ENCODE results near the gene AREL1.

AREL1 gene

DNA sequence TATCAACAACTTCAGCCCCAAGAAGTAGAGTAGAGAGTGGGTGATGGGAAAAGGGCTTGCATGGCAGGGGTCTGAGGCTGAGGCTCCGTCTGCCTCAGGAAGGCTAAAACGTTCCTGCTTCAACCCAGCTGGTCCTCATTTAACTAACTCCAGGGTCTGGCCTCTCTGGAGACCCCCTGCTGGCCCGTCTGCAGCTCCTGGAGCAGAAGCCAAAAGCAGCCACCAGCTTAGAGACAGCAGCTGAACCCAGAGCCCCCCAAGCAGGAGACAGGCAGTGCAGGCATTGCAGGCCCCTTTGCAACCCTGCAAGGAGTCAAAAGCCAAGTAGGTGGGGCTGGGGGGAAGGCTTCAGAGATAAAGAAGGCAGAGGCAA is 75.7 kb downstream of the AREL1 start:
- TF ChIP-seq, protein P1, sequence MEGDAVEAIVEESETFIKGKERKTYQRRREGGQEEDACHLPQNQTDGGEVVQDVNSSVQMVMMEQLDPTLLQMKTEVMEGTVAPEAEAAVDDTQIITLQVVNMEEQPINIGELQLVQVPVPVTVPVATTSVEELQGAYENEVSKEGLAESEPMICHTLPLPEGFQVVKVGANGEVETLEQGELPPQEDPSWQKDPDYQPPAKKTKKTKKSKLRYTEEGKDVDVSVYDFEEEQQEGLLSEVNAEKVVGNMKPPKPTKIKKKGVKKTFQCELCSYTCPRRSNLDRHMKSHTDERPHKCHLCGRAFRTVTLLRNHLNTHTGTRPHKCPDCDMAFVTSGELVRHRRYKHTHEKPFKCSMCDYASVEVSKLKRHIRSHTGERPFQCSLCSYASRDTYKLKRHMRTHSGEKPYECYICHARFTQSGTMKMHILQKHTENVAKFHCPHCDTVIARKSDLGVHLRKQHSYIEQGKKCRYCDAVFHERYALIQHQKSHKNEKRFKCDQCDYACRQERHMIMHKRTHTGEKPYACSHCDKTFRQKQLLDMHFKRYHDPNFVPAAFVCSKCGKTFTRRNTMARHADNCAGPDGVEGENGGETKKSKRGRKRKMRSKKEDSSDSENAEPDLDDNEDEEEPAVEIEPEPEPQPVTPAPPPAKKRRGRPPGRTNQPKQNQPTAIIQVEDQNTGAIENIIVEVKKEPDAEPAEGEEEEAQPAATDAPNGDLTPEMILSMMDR (conservative IDR thresholded peaks at IDR 0.05; ENCODE audit: control insufficient read depth, insufficient read depth, low read depth, low read length): no peak
- no peak overlapping the region for H3K4me3 ChIP-seq (ENCODE audit: control insufficient read depth, low read depth, low read length)
- DNase-seq (ENCODE audit: low read depth): no peak

DNA sequence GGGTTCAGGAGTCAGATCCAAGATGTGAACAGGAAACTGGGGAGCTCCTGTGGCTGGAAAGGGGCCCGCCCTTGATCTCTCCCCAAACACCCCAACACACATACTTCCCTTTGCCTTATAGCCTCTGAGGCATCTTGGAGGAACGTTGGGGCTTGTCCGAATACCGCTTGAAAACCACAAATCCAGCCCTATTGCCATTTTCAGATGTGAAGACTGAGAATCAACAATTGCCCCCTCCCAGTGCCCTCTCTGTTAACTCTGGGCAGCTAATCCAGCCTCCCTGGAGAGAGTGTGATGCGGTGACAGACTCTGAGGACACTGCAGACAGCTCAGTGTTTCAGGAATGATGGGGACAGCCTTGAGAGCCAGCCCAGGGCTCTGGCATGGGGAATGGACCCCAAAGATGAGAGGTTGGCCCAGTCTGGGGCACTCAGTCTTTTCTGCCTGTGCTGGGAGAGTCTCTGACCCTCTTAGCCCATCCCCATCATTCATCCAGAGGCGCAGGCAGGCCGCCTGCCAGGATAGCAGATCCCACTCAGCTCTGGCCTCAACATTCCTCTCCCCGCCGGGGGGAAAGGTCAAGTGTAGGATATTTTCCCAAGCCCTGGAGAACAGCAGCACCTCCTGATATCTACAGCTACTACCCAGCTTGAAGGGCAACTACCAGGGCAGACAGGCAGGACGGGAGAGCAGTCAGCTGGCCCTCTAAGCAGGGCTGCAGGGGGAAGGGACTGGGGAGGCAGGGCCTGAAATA is 76.3 kb downstream of the AREL1 start:
- TF ChIP-seq, protein P1 (conservative IDR thresholded peaks at IDR 0.05; ENCODE audit: control insufficient read depth, insufficient read depth, low read depth, low read length): no peak
- H3K4me3 ChIP-seq (ENCODE audit: control insufficient read depth, low read depth, low read length): no peak overlapping the region
- DNase-seq (ENCODE audit: low read depth): no peak

DNA sequence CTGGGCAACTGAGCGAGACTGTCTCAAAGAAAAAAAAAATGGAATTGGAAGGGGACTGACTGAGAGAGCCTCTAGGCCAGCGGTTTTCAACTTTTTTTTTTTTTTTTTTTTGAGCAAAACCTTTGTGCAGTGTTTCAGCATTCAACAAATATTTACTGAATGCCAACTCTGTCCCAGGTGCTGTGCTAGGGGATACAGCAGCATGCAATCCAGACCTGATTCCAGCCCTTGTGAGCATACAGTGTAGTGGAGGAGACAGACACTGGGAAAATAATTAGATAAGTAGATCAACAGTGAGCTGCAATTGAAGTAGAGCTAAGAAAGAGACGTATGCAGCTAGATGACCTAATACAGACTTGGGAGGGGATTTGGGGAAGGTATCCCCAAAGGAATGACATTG is 77.0 kb downstream of the AREL1 start:
- TF ChIP-seq, protein P1 (conservative IDR thresholded peaks at IDR 0.05; ENCODE audit: control insufficient read depth, insufficient read depth, low read depth, low read length): no peak
- H3K4me3 ChIP-seq (ENCODE audit: control insufficient read depth, low read depth, low read length): no peak overlapping the region
- no peak for DNase-seq (ENCODE audit: low read depth)

DNA sequence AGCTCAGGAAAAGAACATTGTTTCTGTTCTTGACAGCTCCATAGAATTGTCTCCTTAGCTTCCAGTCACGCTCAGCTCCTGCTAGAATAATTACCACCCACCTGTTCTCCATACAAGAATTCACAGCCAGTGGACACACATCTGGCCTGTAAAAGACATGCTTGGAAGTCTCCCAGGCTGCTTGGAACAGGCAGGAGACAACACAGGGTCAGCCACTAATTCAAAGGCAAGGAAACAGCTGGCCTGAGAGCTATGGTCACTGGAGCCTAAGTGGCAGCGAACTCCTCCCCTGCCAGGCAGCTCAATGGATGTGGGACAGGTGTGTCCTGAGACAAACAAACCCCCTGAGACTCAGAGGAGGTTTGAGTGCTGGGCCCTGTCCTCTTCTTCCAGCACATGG is 77.9 kb downstream of the AREL1 start:
- TF ChIP-seq, protein P1 (conservative IDR thresholded peaks at IDR 0.05; ENCODE audit: control insufficient read depth, insufficient read depth, low read depth, low read length): no peak
- DNase-seq (ENCODE audit: low read depth): no peak
- no peak overlapping the region for H3K4me3 ChIP-seq (ENCODE audit: control insufficient read depth, low read depth, low read length)

DNA sequence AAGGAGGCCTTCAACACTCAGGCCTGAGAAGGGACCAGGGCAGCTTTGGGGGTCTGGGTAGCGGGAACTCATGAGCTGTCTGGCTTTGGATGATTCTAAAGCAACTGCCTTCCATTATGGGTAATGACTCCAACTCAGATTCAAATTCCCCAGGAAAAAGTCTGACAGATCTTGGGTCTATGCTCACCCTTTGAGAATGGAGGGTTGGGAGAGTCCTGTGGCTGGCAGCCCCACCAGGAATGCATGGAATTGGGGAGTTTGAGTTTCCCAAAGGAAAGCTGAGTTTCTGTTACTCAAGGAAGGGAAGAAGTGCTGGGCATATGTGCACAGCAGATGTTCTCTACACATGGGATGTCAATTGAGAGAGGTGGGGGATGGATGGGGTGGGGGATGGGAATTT is 78.4 kb downstream of the AREL1 start:
- DNase-seq (ENCODE audit: low read depth): no peak
- no peak overlapping the region for H3K4me3 ChIP-seq (ENCODE audit: control insufficient read depth, low read depth, low read length)
- TF ChIP-seq, protein P1 (conservative IDR thresholded peaks at IDR 0.05; ENCODE audit: control insufficient read depth, insufficient read depth, low read depth, low read length): no peak

DNA sequence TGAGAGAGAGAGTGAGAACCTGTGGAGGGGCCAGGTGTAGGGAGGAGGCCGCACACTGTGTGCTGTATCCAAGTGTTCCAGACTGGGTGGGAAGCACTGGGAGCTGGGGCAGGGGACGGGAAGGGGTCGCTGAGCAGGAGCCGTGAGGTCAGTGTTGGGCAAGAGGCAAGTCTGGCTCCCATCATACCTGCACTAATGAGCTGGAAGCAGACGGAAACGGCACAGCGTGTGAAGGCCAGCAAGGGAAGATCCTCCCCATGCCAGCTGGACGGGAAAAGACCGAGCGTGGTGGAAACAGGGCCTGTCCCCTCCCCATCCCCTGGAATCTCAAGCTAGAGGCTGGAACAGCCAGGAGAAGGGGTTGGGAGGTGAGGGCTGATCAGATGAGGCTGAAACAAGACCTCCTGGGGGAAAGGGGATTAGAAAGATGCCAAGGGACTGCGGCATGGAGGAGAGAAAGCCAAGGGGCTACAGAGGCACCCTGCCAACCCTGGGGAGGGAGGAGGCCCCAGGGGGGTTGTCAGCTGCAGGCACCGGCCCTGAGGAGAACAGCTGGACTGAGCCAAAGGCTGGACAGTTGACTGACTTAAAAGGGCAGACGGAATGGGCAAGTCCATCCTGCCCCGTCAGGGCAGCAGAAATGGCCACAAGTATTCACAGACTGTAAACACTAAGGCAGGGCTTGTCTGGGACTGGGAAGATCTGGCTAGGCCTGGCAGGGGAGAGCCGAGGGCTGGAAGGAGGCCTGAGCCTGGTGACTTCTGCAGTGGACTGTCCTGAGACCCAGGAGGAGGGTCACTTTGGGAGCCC is 81.8 kb downstream of the AREL1 start:
- no peak for DNase-seq (ENCODE audit: low read depth)
- TF ChIP-seq, protein P1 (conservative IDR thresholded peaks at IDR 0.05; ENCODE audit: control insufficient read depth, insufficient read depth, low read depth, low read length): no peak
- no peak overlapping the region for H3K4me3 ChIP-seq (ENCODE audit: control insufficient read depth, low read depth, low read length)

Measured in fibroblast of mammary gland (primary cell).